CD4-positive, alpha-beta T cell treated with Interleukin-6 for 4 hours (primary cell): ENCODE measurements around the gene BAIAP2L2.

Experiments
- DNase-seq: peaks from one replicate; pipeline ENCODE4 v3.0.0-alpha.2; 2020; ENCODE audit warnings: mixed read lengths

The BAIAP2L2 gene

DNA sequence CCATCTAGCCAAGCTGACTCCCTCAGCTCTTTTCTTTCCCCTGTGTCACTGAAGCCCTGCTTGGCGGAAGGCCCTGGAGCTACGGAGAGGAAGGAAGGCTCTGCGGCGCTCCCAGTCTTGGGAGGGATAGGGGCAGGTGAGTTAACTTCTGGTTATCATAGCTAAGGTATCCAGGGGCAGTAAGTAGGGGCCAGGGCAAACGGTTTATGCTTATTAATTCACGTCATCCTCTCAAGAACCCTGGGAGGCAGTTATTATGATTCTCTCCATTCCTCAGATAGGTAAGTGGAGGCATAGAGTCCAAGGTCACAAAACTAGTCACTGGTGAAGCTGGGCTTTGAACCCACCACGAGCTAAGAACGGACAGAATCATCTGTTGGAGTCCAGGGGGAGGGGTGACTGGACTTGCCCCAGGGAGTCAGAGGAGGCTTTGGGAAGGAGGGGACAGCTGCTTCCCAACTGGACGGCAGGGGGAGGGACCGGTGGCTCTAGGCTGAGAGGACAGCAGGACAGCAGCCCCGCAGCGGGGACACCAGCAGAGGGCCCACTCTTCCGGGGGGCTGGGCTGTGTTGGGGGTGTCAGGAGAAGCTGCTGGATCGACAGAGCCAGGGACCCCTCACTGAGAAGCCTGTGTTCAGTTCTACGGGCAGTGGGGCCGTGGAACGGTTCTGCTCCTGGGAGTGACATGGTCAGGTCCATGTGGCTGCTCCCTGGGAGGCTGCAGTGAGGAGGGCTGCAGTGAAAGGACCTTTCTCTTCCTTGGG is 3.5 kb downstream of the BAIAP2L2 start:
- DNase-seq: no peak

DNA sequence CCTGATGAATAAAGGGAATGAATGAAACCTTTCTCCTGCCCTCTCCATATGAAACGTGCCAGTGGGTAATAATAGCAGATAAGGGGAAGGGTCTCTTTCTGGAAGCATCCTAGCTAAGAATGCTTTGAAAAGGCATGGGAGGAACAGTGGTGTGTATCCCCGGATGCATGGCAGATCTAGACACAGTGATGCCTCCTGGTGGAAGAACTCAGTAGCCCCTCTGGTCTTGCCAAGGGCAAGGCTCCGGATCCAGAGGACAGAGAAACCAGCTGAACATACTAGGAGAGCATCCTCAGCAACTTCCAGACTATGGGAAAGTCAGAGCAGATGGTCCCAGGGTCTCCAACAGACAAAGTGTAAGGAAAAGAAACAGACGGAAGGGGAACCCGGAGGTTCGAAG is 6.4 kb downstream of the BAIAP2L2 start:
- DNase-seq: no peak

DNA sequence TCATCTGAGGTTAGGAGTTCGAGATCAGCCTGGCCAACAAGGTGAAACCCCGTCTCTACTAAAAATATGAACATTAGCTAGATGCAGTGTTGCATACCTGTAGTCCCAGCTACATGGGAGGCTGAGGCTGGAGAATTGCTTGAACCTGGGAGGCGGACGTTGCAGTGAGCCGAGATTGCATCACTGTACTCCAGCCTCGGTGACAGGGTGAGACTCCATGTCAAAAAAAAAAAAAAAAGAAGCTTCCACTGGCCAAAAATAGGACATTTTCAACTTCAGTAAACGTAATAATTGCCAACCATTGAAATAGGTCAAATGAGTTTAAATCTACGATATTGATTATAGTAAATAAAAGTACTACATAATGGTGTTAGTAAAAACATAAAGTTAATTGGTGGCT is 6.8 kb downstream of the BAIAP2L2 start:
- DNase-seq: no peak

DNA sequence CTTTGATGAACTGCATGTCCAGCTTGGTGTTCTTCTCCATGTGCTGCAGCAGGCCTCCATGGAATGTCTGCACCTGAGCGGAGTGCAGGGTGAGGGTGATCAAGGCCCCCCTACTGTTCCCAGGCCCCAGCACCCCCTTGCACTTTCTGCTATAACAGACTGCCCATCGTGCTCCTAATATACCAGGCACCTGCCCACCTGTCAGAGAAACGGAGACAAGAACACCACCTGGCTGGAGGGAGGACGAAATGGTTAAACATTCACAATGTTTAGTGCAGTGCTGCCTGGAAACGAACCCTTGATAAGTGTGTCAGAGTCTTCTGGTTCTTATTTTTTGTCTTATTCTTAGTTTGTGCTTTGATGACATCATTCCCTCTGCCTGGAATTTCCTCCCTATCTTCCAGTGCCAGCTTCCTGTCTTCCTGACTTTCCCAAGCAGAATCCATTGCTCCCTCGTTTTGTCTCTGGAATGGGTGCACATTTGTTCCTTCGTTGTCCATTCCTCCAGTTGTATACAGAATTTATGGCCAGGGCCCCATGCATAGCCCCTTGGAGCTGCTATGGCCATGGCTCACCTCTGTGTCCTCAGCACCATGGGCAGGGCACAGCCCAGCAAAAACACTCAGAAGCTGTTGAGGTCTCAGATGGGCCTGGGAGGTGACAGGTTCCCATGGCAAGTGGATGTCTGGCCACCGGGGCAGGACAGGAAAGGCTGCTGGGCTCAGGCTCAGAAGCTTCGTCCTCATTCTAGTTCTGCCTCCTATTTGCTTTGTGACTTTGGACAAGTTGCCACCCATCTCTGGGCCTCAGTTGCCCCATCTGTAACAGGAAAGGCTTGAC is 11.9 kb downstream of the BAIAP2L2 start:
- no peak for DNase-seq

DNA sequence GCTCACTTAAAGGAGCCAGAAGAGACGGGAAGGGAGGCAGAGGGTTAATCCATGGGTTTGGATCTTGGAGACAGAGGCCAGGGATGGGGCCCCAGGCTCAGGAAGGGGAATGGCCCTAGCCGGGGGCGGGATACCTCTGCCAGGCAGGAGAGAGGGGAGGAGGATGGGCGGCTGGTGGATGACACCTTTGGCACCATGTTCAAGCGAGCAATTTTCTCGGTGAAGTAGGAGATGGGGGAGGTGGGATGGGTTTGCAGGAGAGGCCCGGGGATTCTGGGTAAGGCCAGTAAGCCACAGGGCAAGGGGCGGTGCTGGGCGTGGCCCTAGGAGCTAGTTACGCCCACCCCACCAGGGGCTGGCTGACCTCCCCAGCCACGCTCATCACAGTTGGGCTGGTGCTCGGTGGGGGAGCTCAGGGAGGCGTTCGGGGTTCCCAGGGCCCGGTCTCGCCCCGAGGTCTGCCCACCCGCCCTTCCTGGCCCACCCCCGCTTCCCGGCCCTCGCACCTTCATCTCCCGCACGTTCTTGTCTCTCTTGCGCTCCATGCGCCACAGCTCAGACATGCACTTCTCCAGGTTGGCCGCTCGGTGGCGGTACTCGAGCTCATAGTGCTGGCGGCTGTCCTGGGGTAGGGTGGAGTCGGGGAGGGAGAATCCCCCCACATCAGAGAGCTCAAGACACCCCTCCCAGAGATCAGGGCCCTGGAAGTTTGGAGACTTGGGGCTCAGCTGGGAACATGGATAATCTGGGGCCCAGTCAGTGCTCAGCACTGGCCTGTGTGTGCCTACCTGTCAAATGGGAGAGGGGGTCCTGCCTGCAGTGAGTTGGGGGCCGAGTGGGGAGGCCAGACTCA is 12.7 kb downstream of the BAIAP2L2 start:
- no peak for DNase-seq

DNA sequence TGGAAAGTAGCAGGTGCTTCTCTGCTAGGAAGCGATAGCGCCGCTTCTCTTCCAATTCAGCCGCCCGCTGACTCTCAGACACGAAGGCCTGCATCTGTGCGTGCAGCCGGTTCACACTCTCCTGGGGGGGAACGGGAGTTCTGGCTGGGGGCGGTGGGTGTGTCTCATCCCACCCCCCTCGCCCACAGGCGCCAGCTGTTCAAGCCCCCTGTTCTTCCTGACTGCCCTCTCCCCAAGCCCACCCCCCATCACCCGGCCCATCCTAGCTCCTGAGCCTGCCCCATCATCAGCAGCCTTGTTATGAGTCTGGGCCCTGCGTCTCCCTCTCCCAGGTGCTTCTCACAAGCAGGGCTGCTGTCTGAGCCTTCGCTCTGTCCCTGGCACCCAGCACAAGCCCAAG is 13.4 kb downstream of the BAIAP2L2 start:
- DNase-seq: no peak

DNA sequence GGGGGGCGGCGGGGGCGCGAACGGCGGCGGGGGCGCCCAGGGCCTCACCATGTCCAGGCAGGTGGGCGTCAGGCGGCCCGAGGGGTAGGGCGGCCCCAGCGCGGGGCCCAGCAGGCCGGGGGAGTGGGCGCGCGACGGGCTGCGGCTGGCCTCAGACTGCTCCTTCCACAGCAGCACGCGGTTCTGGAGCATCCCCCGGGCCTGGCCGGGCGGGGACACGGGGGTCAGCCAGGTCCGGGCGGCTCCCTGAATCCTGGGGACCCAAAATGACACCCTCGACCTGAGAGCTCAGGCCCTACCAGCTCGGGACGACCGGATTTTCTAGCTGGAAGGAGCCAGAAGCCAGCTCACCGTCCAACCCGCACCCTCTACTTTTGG is 21.0 kb downstream of the BAIAP2L2 start:
- no peak for DNase-seq

DNA sequence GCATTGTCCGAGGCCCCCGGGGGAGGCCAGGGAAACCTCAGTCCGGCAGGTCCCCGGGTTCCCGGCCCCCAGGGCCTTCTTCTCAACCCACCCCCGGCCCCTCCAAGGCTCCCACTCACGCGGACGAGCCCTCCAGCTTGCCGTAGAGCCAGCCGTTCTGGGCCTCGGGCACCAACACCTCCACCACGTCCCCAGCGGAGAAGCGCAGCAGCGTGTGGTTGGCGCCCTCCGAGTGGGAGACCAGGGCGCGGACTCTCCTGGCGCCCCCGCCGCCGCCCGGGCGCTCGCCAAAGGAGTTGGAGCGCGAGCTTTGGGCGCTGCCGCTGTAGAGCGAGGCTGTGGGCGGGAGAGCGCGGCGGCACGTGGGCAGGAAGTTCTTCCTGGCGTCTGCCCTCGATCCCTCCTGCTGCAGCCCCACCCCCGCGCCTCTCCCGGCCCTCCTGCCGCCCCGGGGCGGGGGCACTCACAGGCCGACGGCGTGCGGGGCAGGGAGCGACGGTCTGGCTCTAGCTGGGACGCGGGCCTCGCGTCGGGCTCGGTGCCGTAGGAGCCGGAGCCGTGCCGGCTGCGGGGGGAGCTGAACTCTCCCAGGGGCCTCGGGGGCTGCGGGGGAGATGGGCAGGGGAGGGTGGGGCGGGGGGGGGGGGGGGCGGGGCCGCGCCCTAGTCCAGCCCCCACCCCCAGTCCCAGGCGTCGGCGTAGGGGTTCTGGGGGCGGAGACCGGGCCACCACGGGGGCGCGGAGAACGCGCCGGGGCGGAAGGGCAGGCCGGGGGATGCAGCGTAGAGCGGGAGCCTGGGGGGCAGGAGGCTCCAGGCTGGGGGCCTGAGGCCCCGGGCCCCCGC is 21.6 kb downstream of the BAIAP2L2 start:
- DNase-seq: no peak

DNA sequence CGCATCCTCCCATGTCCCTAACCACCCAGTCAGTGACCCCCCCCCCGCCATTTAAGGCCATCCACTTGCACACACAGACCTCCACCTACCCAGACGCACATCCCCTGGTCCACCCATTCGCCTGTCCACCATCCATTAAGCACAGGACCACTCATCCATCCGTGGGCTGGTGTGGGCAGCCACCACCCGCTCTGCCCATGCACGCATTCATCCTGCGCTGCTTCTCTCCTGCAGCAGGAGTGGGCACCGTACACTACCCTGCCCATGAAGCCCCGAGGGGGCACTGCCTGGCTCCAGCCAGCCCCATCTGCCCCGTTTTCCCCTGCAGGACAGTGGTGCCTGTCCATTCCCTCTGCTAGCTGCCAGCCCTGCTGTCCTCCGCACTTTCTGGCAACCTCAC is 22.6 kb downstream of the BAIAP2L2 start:
- DNase-seq: no peak

DNA sequence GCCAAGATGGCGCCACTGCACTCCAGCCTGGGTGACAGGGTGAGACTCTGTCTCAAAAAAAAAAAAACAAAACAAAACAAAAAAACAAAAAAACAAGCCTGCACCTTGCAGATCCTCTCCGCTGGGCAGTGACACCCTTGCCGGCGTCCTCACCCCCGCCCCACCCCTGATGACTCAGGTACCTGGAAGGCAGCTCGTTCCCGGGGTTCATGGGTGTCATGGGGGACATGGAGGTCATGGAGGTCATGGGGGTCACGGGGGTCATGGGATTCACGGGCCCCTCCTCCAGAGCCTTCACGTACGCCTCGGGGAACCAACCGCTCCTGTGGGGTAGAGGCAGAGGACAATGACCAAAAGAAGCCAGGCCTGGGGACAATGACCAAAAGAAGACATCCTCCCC is 23.5 kb downstream of the BAIAP2L2 start:
- no peak for DNase-seq

DNA sequence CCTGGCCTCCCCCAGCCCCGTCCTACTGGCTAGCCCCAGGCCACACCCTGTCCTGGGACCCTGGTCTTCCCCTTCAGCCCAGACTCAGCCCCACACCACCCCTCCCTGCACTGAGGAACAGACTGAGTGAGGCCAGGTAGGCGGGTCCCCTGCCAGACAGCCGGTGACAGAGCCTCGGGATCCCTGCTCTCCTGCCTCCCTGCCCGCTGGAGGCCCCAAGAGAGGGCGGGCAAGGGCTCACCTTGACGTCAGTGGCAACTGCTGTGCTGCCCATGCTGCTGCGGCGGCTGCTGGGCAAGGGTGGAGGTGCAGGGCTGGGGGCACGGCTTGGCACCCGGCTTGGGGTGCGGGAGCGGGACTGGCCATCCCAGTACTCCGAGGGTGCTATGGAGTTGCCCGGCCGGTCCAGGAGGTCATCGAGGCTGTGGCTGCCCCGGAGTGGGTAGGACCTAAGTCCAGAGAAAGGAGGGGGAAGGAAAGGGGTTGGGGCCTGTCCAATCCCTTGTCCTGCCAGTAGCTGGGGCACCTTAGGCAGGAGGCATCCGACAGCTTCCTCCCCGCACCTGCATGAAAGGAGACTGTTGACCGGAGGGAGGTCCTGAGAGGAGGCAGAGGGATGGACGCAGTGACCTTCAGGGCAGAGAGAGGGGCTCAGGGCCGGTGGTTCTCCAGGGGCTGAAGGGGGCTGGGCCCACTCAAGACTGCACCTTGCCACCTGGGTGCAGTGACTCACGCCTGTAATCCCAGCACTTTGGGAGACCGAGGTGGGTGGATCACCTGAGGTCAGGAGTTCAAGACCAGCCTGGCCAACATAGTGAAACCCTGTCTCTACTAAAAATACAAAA is 24.3 kb downstream of the BAIAP2L2 start:
- DNase-seq: no peak

DNA sequence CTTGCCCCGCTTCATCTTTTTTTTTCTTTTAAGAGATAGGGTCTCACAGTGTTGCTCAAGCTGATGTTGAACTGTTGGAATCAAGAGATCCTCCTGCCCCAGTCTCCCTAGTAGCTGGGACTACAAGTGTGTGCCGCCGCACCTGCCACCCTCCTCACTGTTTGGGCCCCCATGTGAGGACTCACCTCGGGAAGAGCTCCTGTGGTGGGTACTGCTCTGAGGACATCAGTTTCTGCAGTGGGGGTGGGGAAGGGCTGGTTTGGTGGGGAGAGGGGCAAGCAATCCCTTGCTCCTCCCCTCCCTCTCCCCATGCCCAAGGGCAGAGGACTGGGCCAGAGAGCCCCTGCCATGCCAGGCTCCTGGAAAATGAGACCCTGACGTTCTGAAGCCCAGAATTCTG is 25.0 kb downstream of the BAIAP2L2 start:
- DNase-seq: no peak

DNA sequence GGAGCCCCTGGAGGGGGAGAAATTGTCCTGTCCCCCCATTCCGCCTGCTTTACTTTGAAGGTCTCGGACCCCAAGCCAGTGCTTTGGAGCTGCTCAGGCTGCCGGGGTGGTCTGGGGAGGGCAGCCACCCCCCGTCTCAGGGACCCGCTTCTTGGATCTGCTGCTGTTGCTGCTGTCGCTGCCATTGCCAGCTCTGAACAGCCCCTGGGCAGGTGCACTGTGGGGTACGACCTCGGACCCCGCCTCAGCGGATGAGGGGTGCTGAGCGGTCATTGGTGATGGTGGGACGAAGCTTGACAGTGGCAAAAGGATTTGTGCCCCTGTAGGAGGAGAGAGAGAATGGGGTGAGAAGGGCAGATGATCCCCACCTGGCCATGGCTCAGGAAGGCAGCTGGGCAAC is 25.4 kb downstream of the BAIAP2L2 start:
- no peak for DNase-seq

DNA sequence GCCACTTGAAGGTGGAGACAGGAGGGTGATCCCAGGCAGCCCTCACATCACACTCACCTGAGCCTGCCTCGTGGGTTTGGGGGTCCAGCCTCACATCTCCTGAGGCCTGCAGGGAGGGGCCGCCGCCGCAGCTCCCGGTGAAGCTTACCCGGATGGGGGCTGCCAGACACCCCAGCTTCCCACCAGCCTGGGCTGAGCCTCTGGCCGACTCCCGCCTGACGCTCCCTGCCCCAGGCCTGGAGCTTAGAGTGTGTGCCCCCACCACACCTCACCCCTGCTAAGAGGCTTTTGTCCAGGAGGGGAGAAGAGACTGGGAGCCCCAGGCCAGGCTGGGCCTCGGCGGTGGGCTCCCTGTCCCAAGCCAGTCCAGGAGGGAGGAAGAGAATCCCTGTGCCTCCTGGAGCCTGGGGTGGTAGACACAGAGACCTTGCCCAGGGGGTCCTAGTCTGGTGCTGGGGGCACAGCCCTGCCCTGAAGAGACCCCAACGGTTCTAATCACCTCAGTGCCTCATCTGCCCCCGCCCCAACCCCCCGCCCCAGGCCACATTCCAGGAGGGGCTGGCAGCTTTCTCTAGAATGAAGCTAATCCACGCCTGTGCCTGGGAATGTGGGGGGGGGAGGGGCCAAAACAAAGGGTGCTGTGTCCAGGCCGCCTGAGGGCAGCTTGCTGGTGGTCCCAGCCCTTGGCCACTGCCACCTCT is 26.4 kb downstream of the BAIAP2L2 start, which contains the start of gene SLC16A8:
Gene SLC16A8, minus strand, starts transcription at position 254 of the 701 bp plus-strand sequence. CDS start 1,311 bp downstream, outside the sequence.
- DNase-seq: no peak

DNA sequence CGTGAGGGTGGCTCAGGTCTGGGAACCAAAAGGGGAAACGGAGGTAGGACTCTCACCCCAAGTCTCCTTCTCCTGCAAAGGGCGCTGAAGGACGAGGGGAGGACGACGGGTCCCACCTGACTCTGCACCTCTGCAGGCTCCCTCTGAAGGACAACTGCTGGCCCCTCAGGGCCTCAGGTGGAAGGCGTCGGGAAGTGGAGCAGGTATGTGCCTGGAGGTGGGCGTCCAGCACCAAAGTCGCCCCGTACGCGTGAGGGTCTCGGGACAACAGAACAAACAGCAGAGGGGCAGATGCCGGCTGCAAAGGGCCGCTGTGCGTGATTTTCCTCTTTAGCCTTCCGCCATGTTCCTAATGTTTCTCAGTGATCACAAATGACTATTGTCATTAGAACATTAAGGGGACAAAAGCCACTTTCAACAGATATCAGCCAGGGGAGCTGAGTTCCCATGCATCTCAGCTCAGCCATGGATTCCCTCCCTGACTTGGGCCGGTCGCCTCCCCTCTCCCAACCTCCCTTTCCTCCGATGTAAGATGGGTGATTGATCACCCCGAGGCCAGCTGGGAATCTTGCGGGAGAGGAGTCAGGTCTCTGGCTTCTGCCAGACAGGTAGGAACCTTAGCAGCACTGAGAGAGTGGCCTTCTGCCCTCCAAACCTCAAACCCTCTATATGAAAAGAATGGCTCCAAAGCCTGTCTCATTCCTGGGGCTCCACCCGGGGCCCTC is 27.3 kb downstream of the BAIAP2L2 start:
- DNase-seq: no peak

DNA sequence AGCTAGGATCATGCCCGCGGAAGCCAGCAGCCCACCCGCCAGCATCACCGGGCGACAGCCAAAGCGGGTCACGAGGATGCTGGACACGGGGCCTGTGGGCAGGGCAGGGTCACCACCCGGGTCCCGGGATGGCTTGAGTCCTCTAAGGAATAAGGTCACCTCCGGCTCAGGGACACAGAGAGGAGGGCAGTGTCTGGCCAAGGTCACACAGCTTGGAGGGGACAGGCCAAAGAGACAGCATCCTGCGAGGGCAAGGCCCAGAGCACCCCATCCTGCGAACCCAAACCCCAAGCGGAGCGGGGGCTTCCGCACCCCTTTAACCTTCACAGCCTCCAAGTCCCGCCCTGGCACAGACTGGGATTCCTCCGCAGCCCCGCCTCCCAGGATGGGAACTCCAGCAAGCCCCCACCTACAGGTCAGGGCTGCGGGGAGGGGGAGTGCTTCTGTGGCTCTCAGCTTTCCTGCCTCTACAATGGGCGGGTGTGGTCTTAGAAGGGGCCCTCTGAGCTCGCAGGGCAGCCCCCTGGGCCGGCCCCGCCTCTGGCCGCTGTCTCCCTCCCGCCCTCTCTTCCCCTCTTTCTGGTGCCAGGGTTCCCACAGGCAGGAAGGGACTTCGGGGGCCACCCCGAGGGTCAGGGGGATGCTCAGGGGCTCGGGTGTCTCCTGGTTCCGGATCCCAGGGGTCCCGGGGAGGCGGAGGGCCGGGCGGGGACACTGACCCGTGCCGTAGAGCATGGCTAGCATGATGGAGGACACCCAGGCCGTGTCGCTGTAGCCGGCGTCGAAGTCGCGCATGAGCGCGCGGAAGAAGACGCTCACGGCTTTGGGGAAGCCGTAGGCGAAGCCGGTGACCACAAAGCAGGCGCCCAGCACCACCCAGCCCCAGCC is 28.3 kb downstream of the BAIAP2L2 start:
- DNase-seq: no peak

DNA sequence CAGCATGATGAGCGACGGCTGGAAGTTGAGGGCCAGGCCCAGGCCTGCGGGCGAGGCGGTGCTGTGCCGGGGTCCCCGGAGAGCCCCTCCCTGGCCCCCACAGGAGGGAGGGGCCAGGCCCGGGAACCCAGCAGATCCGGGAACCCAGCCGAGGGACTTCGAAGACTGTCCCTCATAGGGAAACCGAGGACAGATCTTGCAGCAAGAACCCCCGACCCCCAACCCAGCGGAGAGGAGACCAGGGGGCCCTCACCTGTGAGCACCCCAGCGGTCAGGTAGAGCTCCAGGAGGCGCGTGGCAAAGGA is 28.9 kb downstream of the BAIAP2L2 start:
- DNase-seq: no peak

DNA sequence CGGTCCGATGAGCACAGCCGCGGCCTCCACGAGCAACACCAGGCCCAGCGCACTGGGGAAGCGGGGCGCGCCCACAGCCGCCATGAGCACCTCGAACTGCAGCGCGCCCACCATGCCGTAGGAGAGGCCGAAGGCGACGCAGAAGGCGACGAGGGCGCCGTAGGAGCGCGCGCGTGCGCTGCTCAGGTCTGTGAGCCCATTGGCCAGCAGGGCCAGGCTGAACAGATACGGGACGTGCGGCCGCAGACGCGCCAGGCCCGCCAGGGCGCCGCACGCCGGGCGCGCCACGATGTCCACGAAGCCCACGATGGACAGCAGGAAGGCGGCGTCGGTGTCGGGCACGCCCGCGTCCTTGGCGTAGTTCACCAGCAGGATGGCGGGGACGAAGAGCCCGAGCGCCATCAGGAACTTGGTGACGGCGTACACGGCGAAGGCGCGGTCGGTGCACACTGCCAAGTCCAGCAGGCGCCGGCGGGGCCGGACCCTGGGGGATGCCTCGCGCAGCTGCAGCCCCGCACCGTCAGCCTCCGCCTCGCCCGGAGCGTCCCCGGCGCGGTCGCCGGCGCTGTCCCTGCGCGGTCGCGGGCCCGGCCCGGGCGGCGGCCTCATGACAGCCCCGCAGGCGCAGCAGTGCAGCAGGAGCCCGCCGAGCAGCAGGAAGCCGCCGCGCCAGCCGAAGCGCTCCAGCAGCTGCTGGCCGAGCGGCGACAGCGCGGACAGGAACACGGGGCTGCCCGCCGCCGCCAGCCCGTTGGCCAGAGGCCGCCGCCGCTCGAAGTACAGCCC is 29.4 kb downstream of the BAIAP2L2 start:
- DNase-seq: no peak
